Measurements from ENCODE around the gene OGFOD1. TPM values are rescaled to one million over a fixed set of nuclear protein-coding genes. Genes with fewer than 3 reads are reported as not detected.

OGFOD1 gene
- total RNA-seq, 1 donor from 2014 or later = 50.6 TPM

DNA sequence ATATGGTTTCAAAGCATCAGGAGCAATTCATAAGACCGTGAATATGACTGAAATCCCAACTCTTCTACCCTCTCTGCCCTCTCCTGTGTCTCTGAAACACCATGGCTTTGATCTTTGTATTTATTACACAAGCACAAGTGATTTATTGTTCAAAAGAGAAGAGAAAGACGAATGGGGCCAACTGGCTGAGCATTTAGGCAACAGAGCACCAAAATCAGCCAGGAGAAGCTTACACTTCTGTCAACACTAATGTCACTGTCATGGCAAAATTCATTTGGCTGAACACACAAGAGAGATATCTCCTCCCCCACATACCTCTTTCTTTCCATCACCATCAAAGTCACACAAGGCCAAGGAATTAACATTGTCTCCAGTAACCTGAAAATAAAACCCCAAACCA lies 59.2 kb downstream of the OGFOD1 start:
- H3K36me3 Mint-ChIP-seq (ENCODE audit: unreplicated experiment) = peaks cover 54% of the 10 kb centered on the region
- no peak for DNase-seq (ENCODE audit: extremely low spot score, unreplicated experiment)
- peaks cover 50% of the 10 kb centered on the region for H3K4me1 Mint-ChIP-seq (ENCODE audit: unreplicated experiment)
- peak overlapping the region; percentile 40 for H3K27ac Mint-ChIP-seq (ENCODE audit: unreplicated experiment)
- H3K4me3 Mint-ChIP-seq (ENCODE audit: unreplicated experiment) = no peak overlapping the region
- TF ChIP-seq, protein P1, sequence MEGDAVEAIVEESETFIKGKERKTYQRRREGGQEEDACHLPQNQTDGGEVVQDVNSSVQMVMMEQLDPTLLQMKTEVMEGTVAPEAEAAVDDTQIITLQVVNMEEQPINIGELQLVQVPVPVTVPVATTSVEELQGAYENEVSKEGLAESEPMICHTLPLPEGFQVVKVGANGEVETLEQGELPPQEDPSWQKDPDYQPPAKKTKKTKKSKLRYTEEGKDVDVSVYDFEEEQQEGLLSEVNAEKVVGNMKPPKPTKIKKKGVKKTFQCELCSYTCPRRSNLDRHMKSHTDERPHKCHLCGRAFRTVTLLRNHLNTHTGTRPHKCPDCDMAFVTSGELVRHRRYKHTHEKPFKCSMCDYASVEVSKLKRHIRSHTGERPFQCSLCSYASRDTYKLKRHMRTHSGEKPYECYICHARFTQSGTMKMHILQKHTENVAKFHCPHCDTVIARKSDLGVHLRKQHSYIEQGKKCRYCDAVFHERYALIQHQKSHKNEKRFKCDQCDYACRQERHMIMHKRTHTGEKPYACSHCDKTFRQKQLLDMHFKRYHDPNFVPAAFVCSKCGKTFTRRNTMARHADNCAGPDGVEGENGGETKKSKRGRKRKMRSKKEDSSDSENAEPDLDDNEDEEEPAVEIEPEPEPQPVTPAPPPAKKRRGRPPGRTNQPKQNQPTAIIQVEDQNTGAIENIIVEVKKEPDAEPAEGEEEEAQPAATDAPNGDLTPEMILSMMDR (IDR thresholded peaks at IDR 0.05) = no peak
- no peaks in the 10 kb centered on the region for H3K27me3 Mint-ChIP-seq (ENCODE audit: unreplicated experiment)
- no peaks in the 10 kb centered on the region for H3K9me3 Mint-ChIP-seq (ENCODE audit: unreplicated experiment)

DNA sequence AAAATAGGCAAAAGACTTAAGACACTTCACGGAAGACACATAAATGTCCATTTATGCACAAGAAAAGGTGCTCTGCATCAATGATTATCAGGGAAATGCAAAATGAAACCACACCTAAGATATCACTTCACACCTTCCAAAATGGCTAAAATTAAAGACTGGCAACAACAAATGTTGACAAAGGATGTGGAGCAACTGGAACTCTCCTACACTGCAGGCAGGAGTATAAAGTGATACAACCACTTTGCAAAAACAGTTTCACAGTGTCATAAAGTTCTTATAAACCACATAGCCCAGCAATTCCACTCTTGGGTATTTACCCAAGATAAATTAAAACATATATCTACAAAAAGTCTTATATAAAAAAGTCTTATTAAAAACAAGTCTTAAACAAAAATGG lies 60.7 kb downstream of the OGFOD1 start:
- Mint-ChIP-seq H3K36me3 (ENCODE audit: unreplicated experiment) (peaks cover 44% of the 10 kb centered on the region), H3K27me3 (ENCODE audit: unreplicated experiment) (no peaks in the 10 kb centered on the region), H3K4me1 (ENCODE audit: unreplicated experiment) (peaks cover 55% of the 10 kb centered on the region), H3K4me3 (ENCODE audit: unreplicated experiment) (no peak overlapping the region), H3K9me3 (ENCODE audit: unreplicated experiment) (no peaks in the 10 kb centered on the region), H3K27ac (ENCODE audit: unreplicated experiment) (no peak overlapping the region)
- DNase-seq (ENCODE audit: extremely low spot score, unreplicated experiment) = no peak
- TF ChIP-seq, protein P1 (IDR thresholded peaks at IDR 0.05) = no peak

DNA sequence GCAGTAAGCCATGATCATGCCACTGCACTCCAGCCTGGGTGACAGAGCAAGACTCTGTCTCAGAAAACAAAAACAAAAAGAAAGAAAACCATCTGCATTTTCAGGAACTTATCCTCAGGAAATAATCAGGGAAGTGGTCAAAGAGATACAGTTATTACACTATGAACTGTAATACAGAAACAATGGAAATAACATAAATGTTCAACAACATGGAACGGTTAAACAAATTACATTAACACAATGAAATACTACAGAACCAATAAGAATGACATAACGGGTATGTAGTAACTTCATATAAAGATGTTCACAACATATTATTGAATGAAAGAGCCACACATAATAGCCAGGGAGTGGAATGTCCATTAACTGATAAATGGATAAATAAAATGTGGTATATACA lies 61.7 kb downstream of the OGFOD1 start:
- Mint-ChIP-seq H3K27me3 (ENCODE audit: unreplicated experiment) (no peaks in the 10 kb centered on the region), H3K9me3 (ENCODE audit: unreplicated experiment) (no peaks in the 10 kb centered on the region), H3K36me3 (ENCODE audit: unreplicated experiment) (peaks cover 37% of the 10 kb centered on the region), H3K27ac (ENCODE audit: unreplicated experiment) (no peak overlapping the region), H3K4me1 (ENCODE audit: unreplicated experiment) (peaks cover 57% of the 10 kb centered on the region), H3K4me3 (ENCODE audit: unreplicated experiment) (no peak overlapping the region)
- TF ChIP-seq, protein P1 (IDR thresholded peaks at IDR 0.05) = no peak
- DNase-seq (ENCODE audit: extremely low spot score, unreplicated experiment) = no peak

DNA sequence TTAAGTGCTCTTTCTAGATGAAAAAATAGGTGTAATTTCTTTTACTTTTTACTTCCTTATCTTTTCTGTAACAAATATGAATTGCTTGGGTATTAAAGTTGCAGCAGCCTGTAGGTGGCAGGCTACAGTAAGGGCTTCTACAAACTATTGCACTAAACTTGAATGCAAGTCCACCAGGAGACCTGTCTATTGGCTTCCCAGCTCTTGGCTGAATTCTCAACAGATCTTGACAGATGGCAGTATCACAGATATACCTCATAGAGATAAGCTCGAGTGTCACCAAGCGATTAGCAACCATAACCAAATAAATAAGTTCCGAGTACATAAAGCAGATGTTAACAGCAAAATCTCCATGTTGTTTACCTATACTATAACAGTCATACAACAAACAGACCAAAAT lies 62.6 kb downstream of the OGFOD1 start:
- Mint-ChIP-seq H3K27ac (ENCODE audit: unreplicated experiment) (peak overlapping the region; percentile 16), H3K9me3 (ENCODE audit: unreplicated experiment) (no peaks in the 10 kb centered on the region), H3K4me3 (ENCODE audit: unreplicated experiment) (no peak overlapping the region), H3K4me1 (ENCODE audit: unreplicated experiment) (peaks cover 64% of the 10 kb centered on the region), H3K36me3 (ENCODE audit: unreplicated experiment) (peaks cover 30% of the 10 kb centered on the region), H3K27me3 (ENCODE audit: unreplicated experiment) (no peaks in the 10 kb centered on the region)
- TF ChIP-seq, protein P1 (IDR thresholded peaks at IDR 0.05) = peak; percentile 72
- no peak for DNase-seq (ENCODE audit: extremely low spot score, unreplicated experiment)

DNA sequence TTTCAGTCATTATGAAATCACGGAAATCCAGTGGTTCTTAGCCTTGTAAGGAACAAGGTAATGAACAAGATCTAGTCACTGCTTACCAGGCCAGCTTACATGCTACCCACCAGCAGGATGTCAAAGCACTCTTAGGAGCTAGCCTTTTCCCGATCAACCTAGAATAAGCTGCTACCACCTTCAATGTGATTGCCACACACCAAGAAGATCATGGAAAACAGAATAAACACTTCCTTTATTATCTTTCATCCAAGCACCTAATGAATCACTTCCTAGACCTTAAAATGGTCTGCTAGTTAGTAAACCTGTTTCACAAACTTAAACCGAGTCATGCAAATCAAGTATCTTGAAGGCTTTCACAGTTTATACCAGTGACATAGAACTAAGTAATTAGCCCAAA lies 63.5 kb downstream of the OGFOD1 start:
- peak overlapping the region; percentile 88 for H3K27ac Mint-ChIP-seq (ENCODE audit: unreplicated experiment)
- peaks cover 24% of the 10 kb centered on the region for H3K36me3 Mint-ChIP-seq (ENCODE audit: unreplicated experiment)
- no peak overlapping the region for H3K4me3 Mint-ChIP-seq (ENCODE audit: unreplicated experiment)
- TF ChIP-seq, protein P1 (IDR thresholded peaks at IDR 0.05) = no peak
- no peaks in the 10 kb centered on the region for H3K27me3 Mint-ChIP-seq (ENCODE audit: unreplicated experiment)
- peaks cover 69% of the 10 kb centered on the region for H3K4me1 Mint-ChIP-seq (ENCODE audit: unreplicated experiment)
- DNase-seq (ENCODE audit: extremely low spot score, unreplicated experiment) = no peak
- no peaks in the 10 kb centered on the region for H3K9me3 Mint-ChIP-seq (ENCODE audit: unreplicated experiment)
